Pancreas (tissue), 10 donors: ENCODE measurements around the gene P2RY12. TPM values are rescaled to one million over a fixed set of nuclear protein-coding genes. Genes with fewer than 3 reads are reported as not detected.

Source experiments
- ATAC-seq, 4 donors: fragments of 200-7000 bp; cut with Tn5 transposase; one replicate each; pipeline versions ENCODE4 v1.8.0 to v1.9.1; 2020; ENCODE audit warnings: mild to moderate bottlenecking in 4 of 4, moderate library complexity in 4 of 4
- DNase-seq, 6 donors: peaks; one replicate each; pipeline ENCODE4 v3.0.0-alpha.2; 2020
- FAIRE-seq: peaks from 2 replicates; lab custom pipeline; 2012; peaks lifted over from hg19 to GRCh38; lab: Jason Lieb, UNC
- H3K27ac ChIP-seq, 4 donors: fragments of 200-600 bp; sonication (generic); 1 replicate in 3 of 4; 2 replicates in 1 of 4; pipeline versions ENCODE4 v1.5.0 to v1.8.0; 2020
- H3K27me3 ChIP-seq, 4 donors: fragments of 200-600 bp; one replicate each; pipeline ENCODE4 v1.8.0; 2021
- H3K36me3 ChIP-seq, 3 donors: fragments of 200-600 bp; sonication (generic) in 1 of 3; one replicate each; pipeline versions ENCODE4 v1.5.0 to v1.8.0; 2020 to 2021
- H3K4me1 ChIP-seq, 3 donors: fragments of 200-600 bp; one replicate each; pipeline ENCODE4 v1.8.0; 2021
- H3K4me3 ChIP-seq, 4 donors: fragments of 200-600 bp; sonication (generic) in 2 of 4; one replicate each; pipeline versions ENCODE4 v1.5.0 to v1.8.0; 2020 to 2021
- H3K9me3 ChIP-seq, 4 donors: fragments of 200-600 bp; one replicate each; pipeline ENCODE4 v1.8.0; 2021
- CTCF ChIP-seq, 4 donors: fragments of 200-600 bp; sonication (generic) in 3 of 4; IDR thresholded peaks; one replicate each; pipeline versions ENCODE4 v1.5.0 to v1.8.0; 2021; ENCODE audit warnings: antibody characterized with exemption in 4 of 4
- WGBS, 2 donors: extraction: QIAGEN DNeasy Blood & Tissue Kit; methylation state at CpG; one replicate each; pipeline ENCODE4 v1.1.7; 2013; 5-methylcytosine and 5-hydroxymethylcytosine counted together
- intact Hi-C, 3 donors: fragments of 100-400 bp; cut with DNase I; formaldehyde crosslinking; loops; one replicate each; pipeline versions ENCODE4 v1.11.1 to v1.14.2; 2022
- polyA plus RNA-seq, 2 donors: library from polyadenylated mRNA; stranded (reverse); fragments of 200-250 nt; gene quantifications; one replicate each; pipeline ENCODE4 v1.2.3, GENCODE V29; 2013
- total RNA-seq, 6 donors: library from RNA; stranded (reverse); fragmentation: NEBNext Ultra II Directional in 4 of 6; extraction: Animal tissue kit (Norgen Biotek cat#: 25700) in 4 of 6; gene quantifications; one replicate each; pipeline versions ENCODE4 v1.2.1 to v1.2.4, GENCODE V29; 2021 to 2023
- donor health status: healthy with polysubstance abuse.
- donor health status: DM: no; HTN: no; CAD: no; lungs with moderate emphysema.
- donor health status: DM: no; HTN: no; CAD: no.
- donor health status: control.
- donor health status: control.
- donor health status: Bipolar disorder and iron deficiency.
- donor health status: DM: yes; HTN: yes; CAD: no.
- donor health status: DM: no; HTN: no; CAD: no.
- donor health status: DM: no; HTN: no; CAD: no.
- donor health status: DM: yes; HTN: yes; CAD: no.

P2RY12 gene
- total RNA-seq (1 to 10 TPM in 1 of 6 donors, under 1 TPM in 4, not detected in 1; 0.19 to 3.0 (median 0.46) TPM), polyA plus RNA-seq (under 1 TPM; 0.19 to 0.33 TPM)

GRCh38 chr3:151384741-151385174, at the start of gene P2RY12:
Gene P2RY12, minus strand, starts transcription at chr3:151384753. Its CDS starts 45,908 bp downstream, at chr3:151338845.
- no peak for DNase-seq
- Histone ChIP-seq H3K36me3 (no peaks in the 10 kb centered on the region), H3K9me3 (no peaks in the 10 kb centered on the region), H3K27me3 (no peaks in the 10 kb centered on the region), H3K4me3 (peak within 1 kb of the TSS in 1 of 4 donors; percentile 13), H3K4me1 (no peaks in the 10 kb centered on the region), H3K27ac (no peak within 1 kb of the TSS)
- ATAC-seq, result peak in 2 of 4 donors; percentile 65 to 69
- intact Hi-C loops, result no loop called here
- no peak for FAIRE-seq
- WGBS, 2 donors, result 82 to 85% methylated on average over 4 of the region's 4 CpGs
- no peak for TF ChIP-seq CTCF (IDR thresholded peaks at IDR 0.05)

GRCh38 chr3:151432616-151433372, 48.2 kb upstream of the P2RY12 start:
- DNase-seq, result no peak
- H3K9me3 ChIP-seq, result no peaks in the 10 kb centered on the region
- WGBS, 2 donors, result 79 to 81% methylated on average over 7 of the region's 7 CpGs
- no peaks in the 10 kb centered on the region for H3K4me1 ChIP-seq
- no peak for FAIRE-seq
- H3K27me3 ChIP-seq, result no peaks in the 10 kb centered on the region
- TF ChIP-seq CTCF (IDR thresholded peaks at IDR 0.05), result no peak
- intact Hi-C loops, result no loop called here
- no peak overlapping the region for H3K4me3 ChIP-seq
- no peak overlapping the region for H3K27ac ChIP-seq
- ATAC-seq, result no peak
- H3K36me3 ChIP-seq, result no peaks in the 10 kb centered on the region

- intact Hi-C loops, result no loop called here
- Histone ChIP-seq H3K36me3 (no peaks in the 10 kb centered on the region), H3K27me3 (no peaks in the 10 kb centered on the region), H3K4me3 (no peak overlapping the region), H3K9me3 (no peaks in the 10 kb centered on the region), H3K27ac (no peak overlapping the region), H3K4me1 (no peaks in the 10 kb centered on the region)
- ATAC-seq (no peak), DNase-seq (no peak), FAIRE-seq (no peak)
- TF ChIP-seq CTCF (IDR thresholded peaks at IDR 0.05), result no peak
- 86 to 89% methylated on average over 3 of the region's 3 CpGs for WGBS, 2 donors
Observed at GRCh38 chr3:151431940-151432339, 47.4 kb upstream of the P2RY12 start.

- no peak for ATAC-seq
- no peak for DNase-seq
- H3K27ac ChIP-seq, result no peak overlapping the region
- no peak for FAIRE-seq
- TF ChIP-seq CTCF (IDR thresholded peaks at IDR 0.05), result no peak
- H3K9me3 ChIP-seq, result no peaks in the 10 kb centered on the region
- no peaks in the 10 kb centered on the region for H3K27me3 ChIP-seq
- H3K4me1 ChIP-seq, result no peaks in the 10 kb centered on the region
- 78 to 87% methylated on average over 5 of the region's 5 CpGs for WGBS, 2 donors
- intact Hi-C loops, result no loop called here
- no peaks in the 10 kb centered on the region for H3K36me3 ChIP-seq
- H3K4me3 ChIP-seq, result no peak overlapping the region
Observed at GRCh38 chr3:151430821-151431484, 46.4 kb upstream of the P2RY12 start.
